Measurements from ENCODE around the gene PIK3CD.

The PIK3CD gene

GRCh38 chr1:9653491-9654050 lies 2.0 kb downstream of the PIK3CD start:
- peak overlapping the region; percentile 86 for H3K4me3 ChIP-seq (ENCODE audit: low read length)
- H4K20me1 ChIP-seq (ENCODE audit: control insufficient read depth, insufficient read depth, low read depth, low read length) = no peaks in the 10 kb centered on the region
- H3K9me3 ChIP-seq (ENCODE audit: control insufficient read depth, insufficient read depth, low read length) = no peaks in the 10 kb centered on the region
- H3K27ac ChIP-seq (ENCODE audit: low read depth, low read length) = peak overlapping the region; percentile 90
- no peaks in the 10 kb centered on the region for H3K27me3 ChIP-seq (ENCODE audit: control insufficient read depth, low read length)
- no peaks in the 10 kb centered on the region for H3K9me2 ChIP-seq (replicated peaks; ENCODE audit: control insufficient read depth, low read length)
- H3K79me2 ChIP-seq (ENCODE audit: control insufficient read depth, low read length) = peaks cover 49% of the 10 kb centered on the region
- no peaks in the 10 kb centered on the region for H3K36me3 ChIP-seq (ENCODE audit: control insufficient read depth, low read length)
- H3K4me1 ChIP-seq (ENCODE audit: control insufficient read depth, low read length) = peaks cover 60% of the 10 kb centered on the region
- H3K4me2 ChIP-seq (ENCODE audit: low read length) = peak overlapping the region; percentile 85
- H3F3A ChIP-seq (ENCODE audit: control insufficient read depth, insufficient read depth) = peaks cover 19% of the 10 kb centered on the region
- TF ChIP-seq EZH2phosphoT487 (IDR thresholded peaks at IDR 0.05; ENCODE audit: borderline replicate concordance, low read length) = no peak
- no peak for TF ChIP-seq CTCF (IDR thresholded peaks at IDR 0.05; ENCODE audit: low read depth, low read length, poor library complexity, severe bottlenecking)

- H3K27me3 ChIP-seq (ENCODE audit: control insufficient read depth, low read length) = no peaks in the 10 kb centered on the region
- H3K4me1 ChIP-seq (ENCODE audit: control insufficient read depth, low read length) = peaks cover 60% of the 10 kb centered on the region
- H3K9me3 ChIP-seq (ENCODE audit: control insufficient read depth, insufficient read depth, low read length) = no peaks in the 10 kb centered on the region
- peak overlapping the region; percentile 86 for H3K4me3 ChIP-seq (ENCODE audit: low read length)
- peaks cover 53% of the 10 kb centered on the region for H3K79me2 ChIP-seq (ENCODE audit: control insufficient read depth, low read length)
- peak overlapping the region; percentile 90 for H3K27ac ChIP-seq (ENCODE audit: low read depth, low read length)
- H3K36me3 ChIP-seq (ENCODE audit: control insufficient read depth, low read length) = no peaks in the 10 kb centered on the region
- H3K4me2 ChIP-seq (ENCODE audit: low read length) = peak overlapping the region; percentile 85
- peaks cover 21% of the 10 kb centered on the region for H3F3A ChIP-seq (ENCODE audit: control insufficient read depth, insufficient read depth)
- TF ChIP-seq CTCF (IDR thresholded peaks at IDR 0.05; ENCODE audit: low read depth, low read length, poor library complexity, severe bottlenecking) = no peak
- no peak for TF ChIP-seq EZH2phosphoT487 (IDR thresholded peaks at IDR 0.05; ENCODE audit: borderline replicate concordance, low read length)
- no peaks in the 10 kb centered on the region for H4K20me1 ChIP-seq (ENCODE audit: control insufficient read depth, insufficient read depth, low read depth, low read length)
- no peaks in the 10 kb centered on the region for H3K9me2 ChIP-seq (replicated peaks; ENCODE audit: control insufficient read depth, low read length)
Observed at GRCh38 chr1:9654051-9654833, 2.7 kb downstream of the PIK3CD start.

- H4K20me1 ChIP-seq (ENCODE audit: control insufficient read depth, insufficient read depth, low read depth, low read length) = no peaks in the 10 kb centered on the region
- peak overlapping the region; percentile 85 for H3K4me2 ChIP-seq (ENCODE audit: low read length)
- H3K4me1 ChIP-seq (ENCODE audit: control insufficient read depth, low read length) = peaks cover 60% of the 10 kb centered on the region
- H3K27me3 ChIP-seq (ENCODE audit: control insufficient read depth, low read length) = no peaks in the 10 kb centered on the region
- H3K36me3 ChIP-seq (ENCODE audit: control insufficient read depth, low read length) = 0 out of 2 replicates have a peak, but pooled peaks cover under 1% of the 10 kb centered on the region
- TF ChIP-seq CTCF (IDR thresholded peaks at IDR 0.05; ENCODE audit: low read depth, low read length, poor library complexity, severe bottlenecking) (no peak), EZH2phosphoT487 (IDR thresholded peaks at IDR 0.05; ENCODE audit: borderline replicate concordance, low read length) (no peak)
- H3F3A ChIP-seq (ENCODE audit: control insufficient read depth, insufficient read depth) = peaks cover 22% of the 10 kb centered on the region
- no peaks in the 10 kb centered on the region for H3K9me2 ChIP-seq (replicated peaks; ENCODE audit: control insufficient read depth, low read length)
- H3K4me3 ChIP-seq (ENCODE audit: low read length) = peak overlapping the region; percentile 86
- peak overlapping the region; percentile 90 for H3K27ac ChIP-seq (ENCODE audit: low read depth, low read length)
- H3K79me2 ChIP-seq (ENCODE audit: control insufficient read depth, low read length) = peaks cover 61% of the 10 kb centered on the region
- H3K9me3 ChIP-seq (ENCODE audit: control insufficient read depth, insufficient read depth, low read length) = no peaks in the 10 kb centered on the region
Observed at GRCh38 chr1:9654834-9655723, 3.5 kb downstream of the PIK3CD start.
